NCI-H526 (cell line): ENCODE results near the gene GATAD2A.

Source experiments
- DNase-seq, 2 experiments: peaks; one replicate each; lab custom pipeline; 2025; lab: John Stamatoyannopoulos, UW

The GATAD2A gene

GRCh38 chr19:19513682-19514081, 108.2 kb downstream of the GATAD2A start:
- no peak for DNase-seq

GRCh38 chr19:19514215-19514657, 108.8 kb downstream of the GATAD2A start:
- DNase-seq, result no peak

- no peak for DNase-seq
Measured at GRCh38 chr19:19514881-19515641, 109.6 kb downstream of the GATAD2A start, which contains the start of gene TSSK6. Gene TSSK6 (minus strand): TSS chr19:19515548. CDS start chr19:19515427, 121 bp downstream.

GRCh38 chr19:19515642-19516519, 110.4 kb downstream of the GATAD2A start, which contains the start of gene NDUFA13:
Gene NDUFA13 (plus strand): TSS chr19:19516225. CDS start chr19:19516239, 14 bp downstream.
- DNase-seq, result peak; percentile 84 to 85

GRCh38 chr19:19517235-19517619, 111.8 kb downstream of the GATAD2A start:
- DNase-seq, result no peak

GRCh38 chr19:19520989-19521388, 115.5 kb downstream of the GATAD2A start:
- DNase-seq, result no peak

- no peak for DNase-seq
Measured at GRCh38 chr19:19523177-19523576, 117.7 kb downstream of the GATAD2A start.

GRCh38 chr19:19524053-19524452, 118.6 kb downstream of the GATAD2A start:
- peak; percentile 39 to 62 for DNase-seq

GRCh38 chr19:19525611-19526380, 120.3 kb downstream of the GATAD2A start:
- DNase-seq, result no peak

- no peak for DNase-seq
Measured at GRCh38 chr19:19526581-19527370, 121.3 kb downstream of the GATAD2A start.

GRCh38 chr19:19527371-19527656, 121.8 kb downstream of the GATAD2A start:
- no peak for DNase-seq

- DNase-seq, result no peak
Measured at GRCh38 chr19:19527674-19528625, 122.5 kb downstream of the GATAD2A start.

- DNase-seq, result no peak
Measured at GRCh38 chr19:19528721-19529490, 123.4 kb downstream of the GATAD2A start, which contains the start of gene YJEFN3. Gene YJEFN3 (plus strand): TSS chr19:19528911. CDS start chr19:19528933, 22 bp downstream.

- DNase-seq, result no peak
Measured at GRCh38 chr19:19529783-19530422, 124.4 kb downstream of the GATAD2A start.

- no peak for DNase-seq
Measured at GRCh38 chr19:19530423-19530804, 124.9 kb downstream of the GATAD2A start.

- DNase-seq, result no peak
Measured at GRCh38 chr19:19530889-19531288, 125.4 kb downstream of the GATAD2A start.

- peak in 1 of 2 experiments; percentile 68 for DNase-seq
Measured at GRCh38 chr19:19531951-19532805, 126.7 kb downstream of the GATAD2A start.
